SK-N-MC (cell line): ENCODE measurements around the gene FBLN2.

Experiments
- DNase-seq: peaks from one replicate; pipeline ENCODE4 v3.0.0-alpha.2; 2011; ENCODE audit warnings: low read depth, low spot score
- H3K27ac ChIP-seq: fragments of 200-600 bp; sonication (generic); 2 replicates; pipeline ENCODE4 v1.5.1; 2016; ENCODE audit warnings: mixed run types
- H3K36me3 ChIP-seq: fragments of 200-600 bp; sonication (generic); 2 replicates; pipeline ENCODE4 v1.6.1; 2017; ENCODE audit warnings: antibody characterized with exemption, low read length, mixed read lengths; ENCODE audit not compliant: insufficient read depth
- H3K4me3 ChIP-seq: fragments of 200-600 bp; sonication (generic); 2 replicates; pipeline ENCODE4 v1.5.1; 2016
- H3K9ac ChIP-seq: fragments of 200-600 bp; sonication (generic); 2 replicates; pipeline ENCODE4 v1.8.0; 2017; ENCODE audit warnings: mixed run types, mixed read lengths; ENCODE audit not compliant: insufficient read length
- H3K9me3 ChIP-seq: fragments of 200-600 bp; sonication (generic); 2 replicates; pipeline ENCODE4 v1.6.1; 2017; ENCODE audit warnings: low read depth, mild to moderate bottlenecking, antibody characterized with exemption, low read length, moderate library complexity, mixed read lengths
- EZH2 ChIP-seq: fragments of 200-600 bp; sonication (generic); IDR thresholded peaks from one replicate; pipeline ENCODE4 v1.6.1; 2017; ENCODE audit warnings: antibody characterized with exemption
- FOXP2 ChIP-seq: optimal IDR thresholded peaks from 2 replicates; pipeline ENCODE3; 2011; ENCODE audit warnings: mild to moderate bottlenecking, moderate library complexity; ENCODE audit not compliant: insufficient read depth; ENCODE audit errors: extremely low read length, control extremely low read depth
- POLR2AphosphoS5 ChIP-seq: IDR thresholded peaks from 2 replicates; pipeline ENCODE4 v1.6.1; 2012; ENCODE audit warnings: mild to moderate bottlenecking, low read depth, low read length, borderline replicate concordance

FBLN2 gene

GRCh38 chr3:13668136-13668535, 119.2 kb downstream of the FBLN2 start:
- no peaks in the 10 kb centered on the region for H3K9me3 ChIP-seq
- H3K27ac ChIP-seq: no peak overlapping the region
- TF ChIP-seq EZH2 (no peak), POLR2AphosphoS5 (no peak), FOXP2 (no peak)
- H3K36me3 ChIP-seq: no peaks in the 10 kb centered on the region
- H3K4me3 ChIP-seq: no peak overlapping the region
- DNase-seq: no peak
- H3K9ac ChIP-seq: no peak overlapping the region

GRCh38 chr3:13669457-13669856, 120.5 kb downstream of the FBLN2 start:
- DNase-seq: no peak
- no peak overlapping the region for H3K27ac ChIP-seq
- no peak overlapping the region for H3K9ac ChIP-seq
- no peaks in the 10 kb centered on the region for H3K9me3 ChIP-seq
- no peaks in the 10 kb centered on the region for H3K36me3 ChIP-seq
- TF ChIP-seq FOXP2 (no peak), POLR2AphosphoS5 (no peak), EZH2 (no peak)
- H3K4me3 ChIP-seq: no peak overlapping the region

- Histone ChIP-seq H3K36me3 (no peaks in the 10 kb centered on the region), H3K4me3 (no peak overlapping the region), H3K27ac (no peak overlapping the region), H3K9ac (no peak overlapping the region), H3K9me3 (no peaks in the 10 kb centered on the region)
- no peak for DNase-seq
- TF ChIP-seq EZH2 (no peak), FOXP2 (no peak), POLR2AphosphoS5 (no peak)
These were observed 121.4 kb downstream of the FBLN2 start for GRCh38 chr3:13670292-13670691.

DNA sequence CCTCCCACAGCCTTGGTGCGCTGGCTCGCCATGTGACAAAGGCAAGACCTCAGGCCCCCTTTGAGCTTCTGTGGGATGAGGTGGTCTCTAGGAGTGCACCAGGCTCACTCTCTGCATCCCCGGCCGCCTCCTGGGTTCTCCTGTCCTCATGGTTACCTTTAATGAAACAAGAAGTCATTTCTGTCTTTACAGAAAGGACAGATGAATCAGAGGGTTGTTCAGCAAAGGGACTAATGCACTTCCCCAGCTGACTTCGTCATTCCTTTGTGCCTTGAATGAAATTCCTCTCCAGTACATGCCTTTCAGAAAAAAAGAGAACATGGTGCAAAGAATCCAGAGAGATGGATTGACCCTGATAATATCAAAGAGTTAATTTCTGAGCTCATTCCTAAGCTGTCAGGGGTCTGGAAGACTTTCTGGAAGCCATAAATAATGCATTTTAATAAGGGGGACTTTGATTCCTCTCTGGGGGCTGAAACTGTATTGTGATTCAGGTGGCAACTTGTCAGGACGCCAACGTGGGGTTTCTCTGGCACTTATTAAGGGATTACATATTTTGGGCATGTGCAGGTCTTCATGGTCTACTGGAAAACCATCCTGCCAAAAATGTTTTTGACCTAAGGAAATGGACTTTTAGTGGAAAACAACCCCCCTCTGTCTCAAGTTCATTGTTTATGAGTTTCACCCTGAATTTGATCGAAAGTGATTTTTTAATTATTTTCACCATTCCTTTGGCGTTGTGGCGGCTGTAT, 122.7 kb downstream of the FBLN2 start:
- DNase-seq: no peak
- Histone ChIP-seq H3K27ac (no peak overlapping the region), H3K36me3 (no peaks in the 10 kb centered on the region), H3K4me3 (no peak overlapping the region), H3K9me3 (no peaks in the 10 kb centered on the region), H3K9ac (no peak overlapping the region)
- TF ChIP-seq EZH2 (no peak), FOXP2 (no peak), POLR2AphosphoS5 (no peak)

DNA sequence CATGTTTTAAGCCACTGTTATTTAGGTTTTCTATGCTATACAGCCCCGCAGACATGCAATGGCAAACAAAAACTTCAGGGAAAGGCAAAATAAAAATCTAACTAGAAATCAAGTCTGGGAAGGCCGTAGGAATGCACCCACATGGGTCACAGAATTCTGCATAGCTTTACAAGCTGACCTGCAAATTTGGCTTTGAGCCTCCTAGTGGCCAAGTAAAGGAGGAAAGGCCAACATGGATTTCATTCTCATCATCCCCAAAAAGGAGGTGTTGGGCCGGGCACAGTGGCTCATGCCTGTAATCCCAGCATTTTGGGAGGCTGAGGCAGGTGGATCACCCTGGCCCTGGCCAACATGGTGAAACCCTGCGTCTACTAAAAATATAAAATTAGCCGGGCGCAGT, 124.3 kb downstream of the FBLN2 start:
- DNase-seq: no peak
- TF ChIP-seq POLR2AphosphoS5: no peak
- no peak for TF ChIP-seq FOXP2
- no peak for TF ChIP-seq EZH2
- no peak overlapping the region for H3K9ac ChIP-seq
- no peaks in the 10 kb centered on the region for H3K9me3 ChIP-seq
- H3K4me3 ChIP-seq: no peak overlapping the region
- H3K36me3 ChIP-seq: no peaks in the 10 kb centered on the region
- H3K27ac ChIP-seq: no peak overlapping the region

GRCh38 chr3:13674538-13675185, 125.7 kb downstream of the FBLN2 start:
- Histone ChIP-seq H3K9ac (no peak overlapping the region), H3K4me3 (no peak overlapping the region), H3K36me3 (no peaks in the 10 kb centered on the region), H3K27ac (no peak overlapping the region), H3K9me3 (no peaks in the 10 kb centered on the region)
- DNase-seq: no peak
- no peak for TF ChIP-seq EZH2
- TF ChIP-seq FOXP2: no peak
- no peak for TF ChIP-seq POLR2AphosphoS5

DNA sequence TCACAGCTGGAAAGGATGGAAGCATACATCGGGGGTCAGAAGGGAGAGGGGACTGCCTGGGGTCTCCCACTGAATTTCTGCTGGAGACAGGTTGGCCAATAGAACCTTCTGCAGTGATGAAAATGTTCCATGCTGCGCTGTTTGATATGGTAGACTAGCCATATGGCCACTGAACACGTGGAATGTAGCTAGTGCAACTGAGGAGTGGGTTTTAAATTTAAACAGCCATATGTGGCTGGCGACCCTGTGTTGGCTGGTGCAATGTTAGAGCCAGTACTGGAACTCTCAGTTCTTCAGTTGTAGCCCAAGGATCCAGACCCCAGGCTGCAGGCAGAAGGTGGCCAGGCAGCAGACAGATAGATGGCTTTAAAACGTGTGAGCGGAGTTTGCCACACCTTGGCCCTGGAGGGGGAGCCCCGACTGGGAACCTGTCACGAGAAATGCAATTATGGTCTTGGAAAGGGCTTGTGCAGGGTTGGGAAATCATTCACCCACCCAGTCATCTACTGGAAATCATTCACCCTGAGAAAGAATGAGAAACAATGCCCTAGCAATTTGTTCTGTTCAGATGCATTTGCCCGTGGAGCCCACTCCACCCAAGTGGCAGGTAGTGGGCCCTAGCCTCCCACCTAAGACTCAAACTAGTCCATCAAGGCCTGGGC, 127.6 kb downstream of the FBLN2 start:
- no peaks in the 10 kb centered on the region for H3K9me3 ChIP-seq
- no peak for DNase-seq
- H3K36me3 ChIP-seq: no peaks in the 10 kb centered on the region
- no peak overlapping the region for H3K9ac ChIP-seq
- no peak overlapping the region for H3K4me3 ChIP-seq
- no peak overlapping the region for H3K27ac ChIP-seq
- TF ChIP-seq FOXP2 (no peak), POLR2AphosphoS5 (no peak), EZH2 (no peak)

- TF ChIP-seq FOXP2 (no peak), POLR2AphosphoS5 (no peak), EZH2 (no peak)
- H3K9me3 ChIP-seq: no peaks in the 10 kb centered on the region
These were observed 128.3 kb downstream of the FBLN2 start for GRCh38 chr3:13677272-13677671.

More at GRCh38 chr3:13677272-13677671, 128.3 kb downstream of the FBLN2 start:
- no peak overlapping the region for H3K27ac ChIP-seq
- H3K9ac ChIP-seq: no peak overlapping the region
- DNase-seq: no peak
- no peaks in the 10 kb centered on the region for H3K36me3 ChIP-seq
- no peak overlapping the region for H3K4me3 ChIP-seq
